Mesendoderm (in vitro differentiated cells): ENCODE results near the gene UPK3BL2.
"Not testable (repeated sequence)": the region's sequence is repeated elsewhere in the genome, so short reads cannot be mapped to it uniquely, and the experiment has no call there.

Source experiments
- DNase-seq: peaks from one replicate; pipeline ENCODE4 v3.0.0; 2013
- H2AK5ac ChIP-seq: 2 replicates; pipeline ENCODE4 v1.6.1; 2013; ENCODE audit warnings: low read length, inconsistent platforms
- H2BK120ac ChIP-seq: 2 replicates; pipeline ENCODE4 v1.6.1; 2013; ENCODE audit warnings: low read depth, mild to moderate bottlenecking, low read length, moderate library complexity, mixed read lengths
- H2BK15ac ChIP-seq: replicated peaks from 2 replicates; pipeline ENCODE4 v1.6.1; 2013; ENCODE audit warnings: low read depth, mild to moderate bottlenecking, moderate library complexity
- H2BK5ac ChIP-seq: 2 replicates; pipeline ENCODE4 v1.6.1; 2013; ENCODE audit warnings: low read length, inconsistent platforms
- H3K18ac ChIP-seq: 2 replicates; pipeline ENCODE4 v1.6.1; 2013; ENCODE audit warnings: mild to moderate bottlenecking, low read length, mixed read lengths
- H3K23ac ChIP-seq: one replicate; pipeline ENCODE4 v1.6.1; 2013; ENCODE audit warnings: low read length
- H3K27ac ChIP-seq: 2 replicates; pipeline ENCODE4 v1.5.1; 2013; ENCODE audit warnings: low read depth, mild to moderate bottlenecking, inconsistent platforms, low read length, moderate library complexity
- H3K27me3 ChIP-seq: 2 replicates; pipeline ENCODE4 v1.6.1; 2013; ENCODE audit warnings: low read length, control low read depth, mild to moderate bottlenecking, inconsistent platforms; ENCODE audit not compliant: insufficient read depth, poor library complexity
- H3K36me3 ChIP-seq: 2 replicates; pipeline ENCODE4 v1.6.1; 2013; ENCODE audit warnings: low read length, inconsistent platforms; ENCODE audit not compliant: control insufficient read depth, insufficient read depth
- H3K4ac ChIP-seq: one replicate; pipeline ENCODE4 v1.6.1; 2013; ENCODE audit warnings: low read depth, mild to moderate bottlenecking, low read length, moderate library complexity
- H3K4me1 ChIP-seq: 2 replicates; pipeline ENCODE4 v1.6.1; 2013; ENCODE audit warnings: low read depth, low read length, inconsistent platforms; ENCODE audit not compliant: control insufficient read depth
- H3K4me2 ChIP-seq: 2 replicates; pipeline ENCODE4 v1.6.1; 2013; ENCODE audit warnings: low read length
- H3K4me3 ChIP-seq: 2 replicates; pipeline ENCODE4 v1.5.1; 2013; ENCODE audit warnings: mild to moderate bottlenecking, low read length
- H3K56ac ChIP-seq: one replicate; pipeline ENCODE4 v1.6.1; 2013; ENCODE audit warnings: low read length
- H3K79me1 ChIP-seq: 2 replicates; pipeline ENCODE4 v1.6.1; 2013; ENCODE audit warnings: low read length, inconsistent platforms
- H3K79me2 ChIP-seq: 2 replicates; pipeline ENCODE4 v1.6.1; 2013; ENCODE audit warnings: mild to moderate bottlenecking, low read length; ENCODE audit not compliant: control insufficient read depth, insufficient read depth
- H3K9ac ChIP-seq: 2 replicates; pipeline ENCODE4 v1.6.1; 2013; ENCODE audit warnings: low read length, inconsistent platforms
- H4K5ac ChIP-seq: one replicate; pipeline ENCODE4 v1.6.1; 2013; ENCODE audit warnings: low read length
- H4K8ac ChIP-seq: one replicate; pipeline ENCODE4 v1.6.1; 2013; ENCODE audit warnings: low read depth, mild to moderate bottlenecking, control low read depth, low read length, moderate library complexity
- WGBS: extraction: QIAGEN DNeasy Blood & Tissue Kit; methylation state at CpG from one replicate; pipeline ENCODE4 v1.1.7; 2013; ENCODE audit warnings: low lambda C conversion rate, missing lambda C conversion rate; ENCODE audit not compliant: insufficient coverage; ENCODE audit errors: extremely low coverage; 5-methylcytosine and 5-hydroxymethylcytosine counted together

The UPK3BL2 gene

GRCh38 chr7:102505298-102506185 is 38.0 kb downstream of the UPK3BL2 start:
- not testable (repeated sequence) for H2BK15ac ChIP-seq

DNA sequence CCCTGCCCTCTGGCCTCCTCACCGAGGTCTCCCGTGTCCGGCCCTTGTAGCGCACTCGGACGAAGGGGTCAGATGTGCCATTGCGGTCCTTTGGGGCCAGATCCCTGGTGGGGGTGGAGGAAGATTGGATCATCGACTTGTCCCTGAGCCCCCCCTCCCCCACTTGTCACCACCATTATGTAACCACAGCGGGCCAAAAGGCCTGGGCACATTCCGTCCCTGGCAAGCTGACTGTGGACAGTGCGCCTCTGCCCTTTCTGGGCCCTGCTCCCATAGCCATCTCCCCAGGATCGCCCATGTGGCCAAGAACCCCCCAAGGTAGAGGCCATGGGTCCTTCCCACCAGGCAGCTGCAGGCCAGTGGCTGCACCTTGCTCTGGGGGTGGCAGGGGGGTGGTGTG is 40.4 kb downstream of the UPK3BL2 start:
- not testable (repeated sequence) for H3K56ac ChIP-seq, H3K4me2 ChIP-seq, H3K27me3 ChIP-seq, H3K79me2 ChIP-seq, H2AK5ac ChIP-seq, H3K18ac ChIP-seq, H2BK120ac ChIP-seq, H3K27ac ChIP-seq, H4K8ac ChIP-seq, H4K5ac ChIP-seq, DNase-seq, H3K4me3 ChIP-seq, H3K79me1 ChIP-seq, H3K23ac ChIP-seq, H2BK5ac ChIP-seq, H2BK15ac ChIP-seq, H3K4me1 ChIP-seq, H3K4ac ChIP-seq, H3K9ac ChIP-seq, H3K36me3 ChIP-seq
- WGBS: no CpG with 5 or more reads among the region's 12 CpGs

More at GRCh38 chr7:102505298-102506185, 38.0 kb downstream of the UPK3BL2 start:
- H3K27ac ChIP-seq, H3K56ac ChIP-seq, H4K8ac ChIP-seq, H2BK5ac ChIP-seq, H4K5ac ChIP-seq, H2AK5ac ChIP-seq, H3K4ac ChIP-seq, H3K36me3 ChIP-seq, H3K9ac ChIP-seq, H3K4me1 ChIP-seq, H3K18ac ChIP-seq, H3K79me1 ChIP-seq, H3K79me2 ChIP-seq, H3K27me3 ChIP-seq, H3K23ac ChIP-seq, H3K4me2 ChIP-seq, H3K4me3 ChIP-seq, DNase-seq, H2BK120ac ChIP-seq: not testable (repeated sequence)
- no CpG with 5 or more reads among the region's 24 CpGs for WGBS

DNA sequence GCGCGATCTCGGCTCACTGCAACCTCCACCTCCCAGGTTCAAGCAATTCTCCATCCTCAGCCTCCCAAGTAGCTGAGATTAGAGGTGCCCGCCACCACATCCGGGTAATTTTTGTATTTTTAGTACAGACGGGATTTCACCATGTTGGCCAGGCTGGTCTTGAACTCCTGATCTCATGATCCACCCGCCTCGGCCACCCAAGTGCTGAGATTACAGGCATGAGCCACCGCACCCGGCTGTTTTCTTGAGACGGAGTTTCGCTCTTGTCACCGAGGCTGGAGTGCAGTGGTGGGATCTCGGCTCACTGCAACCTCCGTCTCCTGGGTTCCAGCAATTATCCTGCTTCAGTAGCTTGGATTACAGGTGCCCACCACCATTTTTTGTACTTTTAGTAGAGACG is 45.2 kb downstream of the UPK3BL2 start:
- not testable (repeated sequence) for H3K4me1 ChIP-seq, DNase-seq, H3K9ac ChIP-seq, H3K18ac ChIP-seq, H3K79me2 ChIP-seq, H2BK15ac ChIP-seq, H3K4me3 ChIP-seq, H3K4me2 ChIP-seq, H3K56ac ChIP-seq, H4K8ac ChIP-seq, H3K36me3 ChIP-seq, H3K23ac ChIP-seq, H2AK5ac ChIP-seq, H3K27ac ChIP-seq, H2BK5ac ChIP-seq, H3K4ac ChIP-seq, H3K27me3 ChIP-seq, H4K5ac ChIP-seq, H3K79me1 ChIP-seq, H2BK120ac ChIP-seq
- WGBS: no CpG with 5 or more reads among the region's 16 CpGs

DNA sequence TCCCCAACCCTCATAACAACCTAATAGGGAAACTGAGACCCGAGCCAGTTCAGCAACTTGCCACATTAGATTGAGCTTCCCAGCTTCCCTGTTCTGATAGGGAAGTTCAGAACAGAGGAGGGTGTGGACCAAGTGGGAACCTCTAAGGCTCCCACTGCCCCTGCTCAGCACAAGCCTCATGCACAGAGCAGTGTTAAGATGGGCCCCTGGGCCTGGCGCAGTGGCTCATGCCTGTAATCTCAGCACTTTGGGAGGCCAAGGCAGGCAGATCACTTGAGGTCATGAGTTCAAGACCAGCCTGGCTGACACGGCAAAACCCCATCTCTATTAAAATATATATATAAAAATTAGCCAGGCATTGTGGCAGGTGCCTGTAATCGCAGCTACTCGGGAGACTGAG is 46.2 kb downstream of the UPK3BL2 start:
- H3K56ac ChIP-seq, H2BK15ac ChIP-seq, H3K23ac ChIP-seq, H4K8ac ChIP-seq, H3K4me2 ChIP-seq, H3K27ac ChIP-seq, H3K27me3 ChIP-seq, H3K4ac ChIP-seq, H4K5ac ChIP-seq, H3K36me3 ChIP-seq, H3K9ac ChIP-seq, H3K4me3 ChIP-seq, H2AK5ac ChIP-seq, H3K79me1 ChIP-seq, H3K18ac ChIP-seq, H3K79me2 ChIP-seq, H2BK5ac ChIP-seq, DNase-seq, H2BK120ac ChIP-seq, H3K4me1 ChIP-seq: not testable (repeated sequence)
- WGBS: no CpG with 5 or more reads among the region's 5 CpGs

GRCh38 chr7:102496861-102497260 is 46.6 kb downstream of the UPK3BL2 start:
- H3K27ac ChIP-seq, H2BK120ac ChIP-seq, H3K4me3 ChIP-seq, H3K56ac ChIP-seq, H2AK5ac ChIP-seq, H3K18ac ChIP-seq, H3K4me1 ChIP-seq, H4K5ac ChIP-seq, H3K23ac ChIP-seq, H3K27me3 ChIP-seq, H2BK15ac ChIP-seq, H3K79me2 ChIP-seq, H4K8ac ChIP-seq, H3K4me2 ChIP-seq, H3K79me1 ChIP-seq, H3K9ac ChIP-seq, H3K4ac ChIP-seq, H3K36me3 ChIP-seq, H2BK5ac ChIP-seq, DNase-seq: not testable (repeated sequence)
- no CpG with 5 or more reads among the region's 10 CpGs for WGBS
